ENCODE data around the gene CRYBA1.
"Not testable (repeated sequence)": the region's sequence is repeated elsewhere in the genome, so short reads cannot be mapped to it uniquely, and the experiment has no call there.

The CRYBA1 gene

GRCh38 chr17:29255926-29256522 is 9.4 kb downstream of the CRYBA1 start:
- no peak for DNase-seq
- H3K4me3 Mint-ChIP-seq: no peak overlapping the region
- H3K36me3 Mint-ChIP-seq (ENCODE audit: low read depth): peaks cover 52% of the 10 kb centered on the region
- no peaks in the 10 kb centered on the region for H3K27me3 Mint-ChIP-seq (ENCODE audit: low read depth, poor library complexity)
- TF ChIP-seq CTCF (IDR thresholded peaks at IDR 0.05): no peak
- H3K4me1 Mint-ChIP-seq: no peaks in the 10 kb centered on the region
- no peaks in the 10 kb centered on the region for H3K9me3 Mint-ChIP-seq
- peak overlapping the region; percentile 48 for H3K27ac Mint-ChIP-seq

GRCh38 chr17:29256735-29257466 is 10.2 kb downstream of the CRYBA1 start:
- no peak overlapping the region for H3K27ac Mint-ChIP-seq
- no peak for TF ChIP-seq CTCF (IDR thresholded peaks at IDR 0.05)
- H3K27me3 Mint-ChIP-seq (ENCODE audit: low read depth, poor library complexity): no peaks in the 10 kb centered on the region
- DNase-seq: no peak
- H3K4me1 Mint-ChIP-seq: no peaks in the 10 kb centered on the region
- H3K9me3 Mint-ChIP-seq: no peaks in the 10 kb centered on the region
- peaks cover 61% of the 10 kb centered on the region for H3K36me3 Mint-ChIP-seq (ENCODE audit: low read depth)
- H3K4me3 Mint-ChIP-seq: no peak overlapping the region

- Mint-ChIP-seq H3K36me3 (ENCODE audit: low read depth) (peaks cover 66% of the 10 kb centered on the region), H3K4me3 (no peak overlapping the region), H3K9me3 (no peaks in the 10 kb centered on the region), H3K4me1 (no peaks in the 10 kb centered on the region), H3K27ac (no peak overlapping the region), H3K27me3 (ENCODE audit: low read depth, poor library complexity) (no peaks in the 10 kb centered on the region)
- no peak for DNase-seq
- TF ChIP-seq CTCF (IDR thresholded peaks at IDR 0.05): no peak
Observed at GRCh38 chr17:29257756-29258155, 11.1 kb downstream of the CRYBA1 start.

- peaks cover 84% of the 10 kb centered on the region for H3K36me3 Mint-ChIP-seq (ENCODE audit: low read depth)
- no peaks in the 10 kb centered on the region for H3K4me1 Mint-ChIP-seq
- no peak for DNase-seq
- no peak for TF ChIP-seq CTCF (IDR thresholded peaks at IDR 0.05)
- H3K27me3 Mint-ChIP-seq (ENCODE audit: low read depth, poor library complexity): no peaks in the 10 kb centered on the region
- H3K4me3 Mint-ChIP-seq: no peak overlapping the region
- H3K9me3 Mint-ChIP-seq: no peaks in the 10 kb centered on the region
- H3K27ac Mint-ChIP-seq: no peak overlapping the region
Observed at GRCh38 chr17:29263916-29264315, 17.3 kb downstream of the CRYBA1 start.

GRCh38 chr17:29271980-29272379 is 25.3 kb downstream of the CRYBA1 start:
- H3K9me3 Mint-ChIP-seq: peaks cover 15% of the 10 kb centered on the region
- not testable (repeated sequence) for H3K4me1 Mint-ChIP-seq; H3K4me3 Mint-ChIP-seq; H3K27ac Mint-ChIP-seq; H3K27me3 Mint-ChIP-seq (ENCODE audit: low read depth, poor library complexity); DNase-seq
- H3K36me3 Mint-ChIP-seq (ENCODE audit: low read depth): peaks cover 89% of the 10 kb centered on the region

- no peak for DNase-seq
- no peak for TF ChIP-seq CTCF (IDR thresholded peaks at IDR 0.05)
- Mint-ChIP-seq H3K9me3 (peaks cover 26% of the 10 kb centered on the region), H3K4me3 (no peak overlapping the region), H3K27ac (no peak overlapping the region), H3K4me1 (peaks cover 6% of the 10 kb centered on the region), H3K27me3 (ENCODE audit: low read depth, poor library complexity) (no peaks in the 10 kb centered on the region), H3K36me3 (ENCODE audit: low read depth) (peaks cover 91% of the 10 kb centered on the region)
Observed at GRCh38 chr17:29273924-29274323, 27.3 kb downstream of the CRYBA1 start.

Data from nephron progenitor cell (in vitro differentiated cells).